ENCODE data around the gene TSSK6. TPM values are rescaled to one million over a fixed set of nuclear protein-coding genes. Genes with fewer than 3 reads are reported as not detected.

Gene TSSK6
- total RNA-seq, 2 donors from 2014 or later = 5.0 to 5.6 TPM

Other genes with a start within 250 kb of the TSSK6 start
- gene TM6SF2, start 242.2 kb downstream of the TSSK6 start, total RNA-seq = not detected
- 10 to 100 TPM; 67.3 to 69.9 TPM for gene SUGP1, start 195.0 kb downstream of the TSSK6 start, total RNA-seq
- gene MAU2, start 194.7 kb downstream of the TSSK6 start, total RNA-seq = 10 to 100 TPM; 64.2 to 68.5 TPM
- gene GATAD2A, start 109.9 kb downstream of the TSSK6 start, total RNA-seq = 100 to 1,000 TPM; 100 to 126 TPM
- gene NDUFA13, start 677 bp upstream of the TSSK6 start, total RNA-seq = 100 to 1,000 TPM; 229 to 263 TPM
- 10 to 100 TPM; 18.2 to 21.3 TPM for gene YJEFN3, start 13.4 kb upstream of the TSSK6 start, total RNA-seq
- under 1 TPM; 0.44 to 0.86 TPM for gene CILP2, start 22.7 kb upstream of the TSSK6 start, total RNA-seq
- 10 to 100 TPM; 28.3 to 56.8 TPM for gene PBX4, start 103.1 kb upstream of the TSSK6 start, total RNA-seq
- 10 to 100 TPM; 72.8 to 82.2 TPM for gene LPAR2, start 112.7 kb upstream of the TSSK6 start, total RNA-seq
- 10 to 100 TPM; 96.4 to 99.8 TPM for gene GMIP, start 128.1 kb upstream of the TSSK6 start, total RNA-seq
- 10 to 100 TPM; 48.8 to 65.4 TPM for gene ATP13A1, start 148.1 kb upstream of the TSSK6 start, total RNA-seq
- gene ZNF101, start 153.3 kb upstream of the TSSK6 start, total RNA-seq = 10 to 100 TPM; 67.1 to 77.2 TPM
- 10 to 100 TPM in 1 of 2 donors, 1 to 10 TPM in 1; 9.1 to 12.1 TPM for gene ZNF14, start 217.6 kb upstream of the TSSK6 start, total RNA-seq

All from activated T-cell treated with anti-CD3 and anti-CD28 coated beads, Interleukin-2, amount 50 U/mL, for 72 hours (primary cell).